Stomach (tissue), 9 donors: ENCODE results near the gene SLC4A4. TPM values are rescaled to one million over a fixed set of nuclear protein-coding genes. Genes with fewer than 3 reads are reported as not detected.
A peak's percentile ranks its signal among the peaks of the same experiment; 100 is the strongest.

Experiments
- DNase-seq, 2 donors: peaks; one replicate each; pipeline versions ENCODE4 v3.0.0 to v3.0.0-alpha.2; 2013 to 2019
- H3K27ac ChIP-seq, 5 donors: fragments of 200-600 bp in 4 of 5; sonication (generic) in 4 of 5; one replicate each; pipeline ENCODE4 v1.5.1; 2013 to 2019; ENCODE audit warnings: mild to moderate bottlenecking in 1 of 5, moderate library complexity in 1 of 5
- H3K27me3 ChIP-seq, 3 donors: fragments of 200-600 bp; sonication (generic); one replicate each; pipeline ENCODE4 v1.5.1; 2017 to 2019; ENCODE audit warnings: mixed run types in 1 of 3
- H3K36me3 ChIP-seq, 4 donors: fragments of 200-600 bp; sonication (generic); 1 replicate in 3 of 4; 2 replicates in 1 of 4; pipeline ENCODE4 v1.5.1; 2016 to 2019
- H3K4me1 ChIP-seq, 4 donors: fragments of 200-600 bp; sonication (generic); one replicate each; pipeline ENCODE4 v1.5.1; 2016 to 2019
- H3K4me3 ChIP-seq, 4 donors: fragments of 200-600 bp; sonication (generic) in 3 of 4; one replicate each; pipeline ENCODE4 v1.5.1; 2016 to 2019; ENCODE audit warnings: mild to moderate bottlenecking in 1 of 4
- H3K9me3 ChIP-seq, 4 donors: fragments of 200-600 bp; sonication (generic); one replicate each; pipeline ENCODE4 v1.5.1; 2016 to 2019
- CTCF ChIP-seq, 7 experiments: fragments of 450-650 bp in 4 of 7; fragments of 200-600 bp in 3 of 7; sonication (generic) in 3 of 7; IDR thresholded peaks; one replicate each; pipeline ENCODE4 v1.5.1; 2016 to 2019; ENCODE audit warnings: antibody characterized with exemption in 7 of 7, control low read depth in 2 of 7, mild to moderate bottlenecking in 1 of 7
- EP300 ChIP-seq: sonication (generic); formaldehyde crosslinking; IDR thresholded peaks from one replicate; pipeline ENCODE4 v1.6.1; 2017; ENCODE audit warnings: antibody characterized with exemption
- POLR2A ChIP-seq, 4 donors: fragments of 450-650 bp; IDR thresholded peaks; one replicate each; pipeline ENCODE4 v1.6.1; 2016; ENCODE audit warnings: antibody characterized with exemption in 4 of 4, control low read depth in 2 of 4, mild to moderate bottlenecking in 1 of 4, moderate library complexity in 1 of 4
- POLR2AphosphoS5 ChIP-seq, 3 donors: sonication (generic); formaldehyde crosslinking; IDR thresholded peaks; one replicate each; pipeline ENCODE4 v1.6.1; 2016; ENCODE audit warnings: antibody characterized with exemption in 3 of 3
- WGBS, 5 donors: extraction: QIAGEN DNeasy Blood & Tissue Kit in 3 of 5; methylation state at CpG; one replicate each; pipeline versions ENCODE4 v1.1.5 to v1.1.7; 2013 to 2018; 5-methylcytosine and 5-hydroxymethylcytosine counted together
- intact Hi-C: fragments of 100-400 bp; cut with DNase I; formaldehyde crosslinking; loops from one replicate; pipeline ENCODE4 v1.15.1; 2023; ENCODE audit warnings: low total_unique reads
- polyA plus RNA-seq, 3 donors: library from polyadenylated mRNA; stranded (reverse); fragments of 200-250 nt; gene quantifications; one replicate each; pipeline ENCODE4 v1.2.3, GENCODE V29; 2013
- total RNA-seq, 5 donors: library from RNA; depleted of rRNA; stranded (reverse); fragments of >200 nt; gene quantifications; one replicate each; pipeline versions ENCODE4 v1.1.0 to v1.2.3, GENCODE V29; 2014 to 2016
- donor health status: healthy with polysubstance abuse.
- donor health status: Bipolar disorder and iron deficiency.
- donor health status: healthy.

Gene SLC4A4
- total and polyA plus RNA-seq, 8 donors: 1.8 to 95.3 (median 12.8) TPM

- Histone ChIP-seq H3K27ac (no peak overlapping the region), H3K4me1 (peaks cover 0 to 3% (median 0%) of the 10 kb centered on the region in 4 donors), H3K9me3 (no peaks in the 10 kb centered on the region), H3K27me3 (no peaks in the 10 kb centered on the region), H3K36me3 (peaks cover 0 to 5% (median 0%) of the 10 kb centered on the region in 4 donors), H3K4me3 (no peak overlapping the region)
- 72 to 83% (median 76%) methylated on average over 3 of the region's 3 CpGs for WGBS, 5 donors
- intact Hi-C loops: no loop called here
- TF ChIP-seq POLR2AphosphoS5 (IDR thresholded peaks at IDR 0.05) (no peak), CTCF (IDR thresholded peaks at IDR 0.05) (no peak), POLR2A (IDR thresholded peaks at IDR 0.05) (no peak), EP300 (no peak)
- DNase-seq: no peak
Measured at GRCh38 chr4:71446479-71447081, 107.8 kb downstream of the SLC4A4 start.

GRCh38 chr4:71449040-71449439 is 110.2 kb downstream of the SLC4A4 start:
- Histone ChIP-seq H3K27me3 (no peaks in the 10 kb centered on the region), H3K27ac (no peak overlapping the region), H3K36me3 (peaks cover 0 to 7% (median 2%) of the 10 kb centered on the region in 4 donors), H3K4me3 (no peak overlapping the region), H3K4me1 (peaks cover 0 to 3% (median 0%) of the 10 kb centered on the region in 4 donors), H3K9me3 (no peaks in the 10 kb centered on the region)
- DNase-seq: no peak
- intact Hi-C loops: no loop called here
- 34 to 42% (median 38%) methylated on average over 2 of the region's 2 CpGs for WGBS, 5 donors
- TF ChIP-seq EP300: no peak
- TF ChIP-seq POLR2AphosphoS5 (IDR thresholded peaks at IDR 0.05): no peak
- TF ChIP-seq CTCF (IDR thresholded peaks at IDR 0.05): no peak
- TF ChIP-seq POLR2A (IDR thresholded peaks at IDR 0.05): no peak

DNA sequence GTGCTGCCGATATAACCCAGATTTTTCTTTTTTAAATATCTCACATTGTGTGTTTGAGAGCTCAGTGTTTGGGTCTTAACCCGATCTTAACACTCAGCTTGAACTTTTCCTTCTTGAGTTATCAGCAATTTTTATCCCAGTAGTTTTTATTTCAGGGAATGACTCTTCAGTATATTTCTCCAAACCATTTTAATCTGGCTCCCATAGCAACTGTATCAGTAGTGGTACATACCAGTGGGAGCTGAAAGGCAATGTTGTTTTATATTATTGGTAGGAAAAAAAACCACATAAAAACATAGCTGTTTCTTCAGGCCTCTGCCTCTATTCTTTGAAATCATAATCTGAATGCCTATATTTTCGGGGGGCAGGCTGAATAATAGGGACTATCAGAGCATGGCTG is 111.1 kb downstream of the SLC4A4 start:
- Histone ChIP-seq H3K36me3 (peaks cover 0 to 10% (median 2%) of the 10 kb centered on the region in 4 donors), H3K27me3 (no peaks in the 10 kb centered on the region), H3K4me3 (no peak overlapping the region), H3K4me1 (no peaks in the 10 kb centered on the region), H3K9me3 (no peaks in the 10 kb centered on the region), H3K27ac (no peak overlapping the region)
- intact Hi-C loops: no loop called here
- TF ChIP-seq CTCF (IDR thresholded peaks at IDR 0.05) (no peak), POLR2A (IDR thresholded peaks at IDR 0.05) (no peak), POLR2AphosphoS5 (IDR thresholded peaks at IDR 0.05) (no peak), EP300 (no peak)
- no peak for DNase-seq
- 38 to 50% (median 44%) methylated on average over 3 of the region's 3 CpGs for WGBS, 5 donors

GRCh38 chr4:71453531-71453930 is 114.7 kb downstream of the SLC4A4 start:
- H3K9me3 ChIP-seq: no peaks in the 10 kb centered on the region
- H3K4me3 ChIP-seq: no peak overlapping the region
- TF ChIP-seq POLR2AphosphoS5 (IDR thresholded peaks at IDR 0.05): no peak
- no peak overlapping the region for H3K27ac ChIP-seq
- H3K4me1 ChIP-seq: no peaks in the 10 kb centered on the region
- peaks cover 0 to 15% (median 2%) of the 10 kb centered on the region in 4 donors for H3K36me3 ChIP-seq
- H3K27me3 ChIP-seq: no peaks in the 10 kb centered on the region
- 77 to 91% (median 84%) methylated on average over 4 of the region's 4 CpGs for WGBS, 5 donors
- intact Hi-C loops: no loop called here
- peak in 1 of 2 donors; percentile 15 for DNase-seq

DNA sequence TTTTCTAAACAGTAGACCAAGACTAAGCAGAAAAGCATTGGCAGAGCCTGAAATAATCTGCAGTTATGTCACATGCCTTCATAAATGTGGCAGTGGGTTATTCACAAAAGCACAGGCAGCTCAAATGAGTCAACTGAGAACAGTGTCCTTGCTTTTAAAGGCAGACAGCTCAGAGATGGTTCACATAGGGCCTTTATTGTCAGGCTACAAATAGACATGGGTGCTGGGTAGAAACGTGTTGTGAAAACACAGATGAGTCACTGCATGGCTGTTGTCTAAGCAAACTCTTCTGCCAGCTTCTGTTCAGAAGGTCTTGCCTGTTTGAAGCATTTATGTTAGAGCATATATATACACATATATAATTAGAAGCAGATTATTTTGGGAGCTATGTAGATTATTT is 118.0 kb downstream of the SLC4A4 start:
- Histone ChIP-seq H3K27ac (no peak overlapping the region), H3K27me3 (no peaks in the 10 kb centered on the region), H3K9me3 (no peaks in the 10 kb centered on the region), H3K4me3 (no peak overlapping the region), H3K36me3 (peaks cover 0 to 15% (median 0%) of the 10 kb centered on the region in 4 donors), H3K4me1 (no peaks in the 10 kb centered on the region)
- intact Hi-C loops: no loop called here
- DNase-seq: no peak
- no peak for TF ChIP-seq EP300
- no peak for TF ChIP-seq POLR2A (IDR thresholded peaks at IDR 0.05)
- TF ChIP-seq CTCF (IDR thresholded peaks at IDR 0.05): no peak
- no peak for TF ChIP-seq POLR2AphosphoS5 (IDR thresholded peaks at IDR 0.05)
- WGBS, 5 donors: 18 to 40% (median 39%) methylated on average over 1 of the region's 1 CpG
